Activated CD8-positive, alpha-beta memory T cell treated with anti-CD3 and anti-CD28 coated beads for 4 hours (primary cell): Measurements from ENCODE around the gene MAK.
"Not testable (repeated sequence)": the region's sequence is repeated elsewhere in the genome, so short reads cannot be mapped to it uniquely, and the experiment has no call there.

Experiments used
- DNase-seq, 2 donors: peaks; one replicate each; pipeline ENCODE4 v3.0.0-alpha.2; 2020; ENCODE audit warnings: low read depth in 2 of 2

The MAK gene

DNA sequence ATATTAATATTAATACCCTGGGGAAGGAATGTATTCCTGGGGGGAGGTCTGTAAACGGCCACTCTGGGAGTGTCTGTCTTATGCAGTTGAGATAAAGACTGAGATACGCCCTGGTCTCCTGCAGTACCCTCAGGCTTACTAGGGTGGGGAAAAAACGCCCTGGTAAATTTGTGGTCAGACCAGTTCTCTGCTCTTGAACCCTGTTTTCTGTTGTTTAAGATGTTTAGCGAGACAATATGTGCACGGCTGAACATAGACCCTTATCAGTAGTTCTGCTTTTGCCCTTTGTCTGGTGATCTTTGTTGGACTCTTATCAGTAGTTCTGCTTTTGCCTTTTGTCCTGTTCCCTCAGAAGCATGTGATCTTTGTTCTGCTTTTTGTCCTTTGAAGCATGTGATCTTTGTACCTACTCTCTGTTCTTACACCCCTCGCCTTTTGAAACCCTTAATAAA, 15.5 kb upstream of the MAK start:
- DNase-seq: not testable (repeated sequence)

DNA sequence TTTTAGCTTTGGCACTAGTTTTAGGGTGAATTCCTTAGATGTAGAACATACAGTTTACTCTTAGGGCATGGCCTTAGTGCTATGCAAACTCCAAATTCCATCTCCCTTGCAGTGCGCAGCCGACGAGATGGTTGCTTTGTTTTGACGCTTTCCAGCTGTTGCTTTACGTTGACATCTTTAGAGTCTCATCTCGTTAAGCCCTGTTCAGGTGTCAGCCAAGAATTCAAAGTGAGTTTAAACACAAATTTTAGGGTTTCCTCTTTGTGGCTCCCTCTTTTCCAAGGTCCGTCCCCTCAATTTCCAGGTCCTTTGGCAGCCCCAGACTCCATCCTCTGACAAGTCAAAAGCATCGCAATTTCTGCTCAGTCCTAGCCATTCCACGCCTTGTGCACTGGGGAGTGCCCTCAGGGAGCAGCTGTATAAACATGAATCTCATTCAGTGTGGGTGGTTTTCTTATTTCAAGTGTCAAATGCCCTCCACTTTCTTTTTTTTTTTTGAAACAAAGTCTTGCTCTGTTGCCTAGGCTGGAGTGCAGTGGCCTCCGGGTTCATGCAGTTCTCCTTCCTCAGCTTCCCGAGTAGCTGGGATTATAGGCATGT, 14.1 kb upstream of the MAK start:
- no peak for DNase-seq

DNA sequence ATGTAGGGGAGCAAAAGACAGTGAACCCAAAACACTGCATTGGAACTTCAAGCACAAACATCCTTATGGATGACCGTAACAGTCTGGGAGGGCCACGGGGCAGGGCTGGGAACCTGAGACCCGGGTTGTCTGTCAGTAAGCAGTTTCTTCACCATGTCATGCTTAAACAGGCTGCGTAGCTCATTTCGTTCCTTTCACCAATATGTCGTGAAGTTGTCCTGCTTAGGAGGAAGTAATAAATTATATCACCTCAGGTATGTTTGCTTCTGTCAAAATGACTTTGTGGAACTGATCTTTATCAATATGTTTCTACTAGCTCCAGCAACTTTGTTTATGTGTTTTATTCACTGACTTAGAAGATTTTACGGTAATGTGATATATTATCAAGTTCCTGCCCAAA, 12.4 kb upstream of the MAK start:
- DNase-seq: no peak

DNA sequence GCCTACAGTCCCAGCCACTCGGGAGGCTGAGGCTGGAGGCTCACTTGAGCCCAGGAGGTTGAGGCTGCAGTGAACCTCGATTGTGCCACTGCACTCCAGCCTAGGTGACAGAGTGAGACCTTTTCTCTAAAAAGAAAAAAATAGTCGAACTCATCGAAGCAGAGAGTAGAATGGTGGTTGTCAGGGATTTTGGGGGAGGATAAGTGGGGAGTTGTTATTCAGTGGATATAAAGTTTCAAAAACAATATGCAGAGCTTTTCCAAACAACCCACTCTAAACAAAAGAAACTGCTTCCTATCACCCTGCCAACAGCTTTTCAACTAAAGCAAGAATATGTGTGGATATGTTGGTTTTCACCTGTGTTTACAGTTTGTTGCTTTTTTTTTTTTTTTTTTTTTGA, 11.6 kb upstream of the MAK start:
- DNase-seq: no peak

DNA sequence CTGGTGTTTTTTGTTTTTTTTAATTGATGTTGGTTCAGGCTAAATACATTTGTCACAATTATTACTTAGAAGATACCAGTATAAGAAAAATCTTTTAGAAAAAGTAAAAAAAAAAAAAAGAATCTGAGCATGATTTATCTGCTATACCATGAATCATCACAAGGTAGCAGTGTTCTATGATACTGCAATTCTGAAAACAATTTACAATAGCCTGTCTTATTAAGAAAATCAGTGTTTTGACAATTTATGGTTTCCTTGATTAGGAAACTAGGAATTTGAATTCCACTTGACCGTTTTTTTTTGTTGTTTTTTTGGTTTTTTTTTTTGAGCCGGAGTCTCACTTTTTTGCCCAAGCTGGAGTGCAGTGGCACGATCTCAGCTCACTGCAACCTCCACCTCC, 9.3 kb upstream of the MAK start:
- DNase-seq: no peak

DNA sequence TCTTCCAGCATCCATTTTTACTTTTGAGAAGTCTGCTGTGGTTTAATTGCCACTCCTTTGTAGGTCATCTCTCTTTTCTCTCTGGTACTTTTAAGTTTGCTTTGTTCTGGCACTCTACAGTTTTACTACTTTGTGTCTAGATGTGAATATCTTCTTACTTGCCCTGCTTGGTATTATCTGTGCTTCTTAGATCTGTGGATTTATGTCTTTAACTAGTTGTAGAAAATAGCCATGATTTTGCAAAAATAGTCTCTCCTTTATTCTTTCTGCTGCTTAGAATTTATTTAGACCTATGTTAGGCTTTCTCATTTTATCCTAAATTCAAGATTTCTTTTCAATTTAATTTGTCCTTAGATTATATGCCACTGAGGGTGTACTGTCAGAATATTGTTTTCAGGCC, 5.2 kb upstream of the MAK start:
- no peak for DNase-seq

DNA sequence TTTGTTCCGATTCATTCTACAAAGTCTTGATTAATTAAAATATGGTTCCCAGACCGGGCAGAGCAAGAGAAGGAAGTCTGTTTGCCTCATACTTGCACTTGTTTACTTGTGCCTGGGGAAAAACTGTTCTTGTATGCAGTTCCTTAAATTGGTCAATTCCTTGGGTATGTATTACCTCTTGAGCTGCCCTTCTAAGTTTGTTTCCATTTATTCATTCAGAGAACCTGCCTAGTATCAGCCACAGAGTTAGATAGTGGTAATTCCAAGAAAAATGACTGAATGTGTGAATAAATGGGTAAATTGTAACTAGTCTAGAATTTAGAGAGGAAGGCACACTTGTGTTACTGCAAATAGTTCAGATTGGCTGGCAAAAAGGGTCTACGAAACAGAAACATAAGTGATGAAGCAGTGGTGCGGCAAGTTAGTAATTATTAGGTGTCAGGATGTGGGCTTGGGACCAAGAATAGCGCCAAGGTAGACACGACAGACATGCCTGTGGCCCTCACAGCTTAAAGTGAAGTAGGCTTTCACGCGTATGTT, 525 bp upstream of the MAK start:
- no peak for DNase-seq

DNA sequence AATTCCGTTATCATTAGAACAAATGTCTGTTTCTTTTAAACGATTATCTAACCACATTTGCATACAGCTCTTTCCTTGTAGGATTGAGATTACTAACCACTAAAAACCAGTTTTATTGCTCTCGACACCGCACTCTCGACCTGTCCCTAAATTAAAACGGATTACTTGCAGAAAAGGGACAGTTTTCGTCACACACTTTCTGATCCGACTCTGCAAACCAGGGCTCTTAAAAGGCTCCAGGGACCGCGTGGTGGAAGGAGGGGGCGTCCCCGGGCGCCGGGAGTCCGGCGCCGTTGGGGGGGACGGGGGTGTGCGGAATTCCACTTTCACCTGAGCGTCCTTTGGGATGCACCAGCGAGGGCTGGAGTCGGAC, 731 bp downstream of the MAK start:
- no peak for DNase-seq

DNA sequence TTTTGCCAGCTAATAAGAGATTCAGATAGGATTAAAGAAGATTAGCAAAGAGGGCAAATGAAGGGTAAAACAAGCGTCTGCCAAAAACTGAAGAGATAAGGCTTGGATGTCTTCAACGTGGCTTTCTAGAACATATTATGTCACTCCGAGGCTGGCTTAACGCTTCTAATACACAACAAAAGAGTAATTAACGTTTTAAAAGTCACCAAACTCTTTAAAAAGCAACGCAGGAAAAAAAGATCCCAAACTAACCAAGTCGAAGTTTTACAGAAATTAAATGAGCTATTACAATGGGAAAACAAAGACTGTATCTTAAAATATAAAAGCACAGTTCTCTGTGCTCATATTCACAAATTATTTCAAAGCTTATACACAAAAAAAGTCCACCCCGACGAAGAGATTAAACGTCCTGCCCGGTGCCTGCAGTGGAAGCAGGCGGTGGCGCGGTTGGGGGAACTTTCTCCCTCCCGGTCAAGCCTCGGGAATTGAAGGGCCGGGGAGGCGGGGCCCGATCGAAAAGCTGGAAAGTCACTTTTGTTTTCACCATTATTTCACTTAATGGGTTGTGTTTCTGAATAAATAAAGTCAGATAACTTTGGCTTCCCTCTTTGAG, 1.2 kb downstream of the MAK start:
- no peak for DNase-seq

DNA sequence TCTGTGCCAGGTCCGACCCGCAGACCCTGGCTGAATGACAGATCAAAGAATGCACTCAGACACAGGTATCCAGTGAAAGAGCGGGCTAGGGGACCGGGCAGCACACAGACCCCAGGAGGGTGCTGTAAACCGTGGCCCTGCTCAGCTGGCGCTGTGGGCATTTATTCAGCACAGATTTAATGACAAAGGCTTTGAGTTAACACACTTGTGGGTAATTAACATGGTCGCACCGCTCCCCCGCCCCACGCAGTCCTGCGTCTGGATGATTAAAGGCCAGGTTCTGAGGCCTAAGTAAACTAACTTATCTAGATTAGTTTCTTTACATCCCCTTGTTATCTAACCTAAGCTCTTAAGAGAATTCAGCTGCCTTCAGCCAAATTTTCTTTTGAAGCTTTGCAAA, 3.5 kb downstream of the MAK start:
- no peak for DNase-seq

DNA sequence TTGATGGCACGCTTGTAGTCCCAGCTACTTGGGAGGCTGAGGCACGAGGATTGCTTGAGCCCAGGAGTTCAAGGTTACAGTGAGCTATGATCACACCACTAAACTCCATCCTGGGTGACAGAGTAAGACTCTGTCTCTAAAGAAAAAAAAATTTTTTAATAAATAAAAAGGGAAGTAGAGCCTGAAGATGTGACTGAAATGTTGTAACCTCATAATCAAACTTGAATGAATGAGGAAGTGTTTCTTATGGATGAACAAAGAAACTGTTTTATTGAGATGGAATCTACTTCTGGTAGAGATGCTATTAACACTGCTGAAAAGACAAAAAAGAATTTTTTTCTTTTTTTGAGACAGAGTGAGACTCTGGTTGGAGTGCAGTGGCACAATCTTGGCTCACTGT, 6.7 kb downstream of the MAK start:
- DNase-seq: no peak

DNA sequence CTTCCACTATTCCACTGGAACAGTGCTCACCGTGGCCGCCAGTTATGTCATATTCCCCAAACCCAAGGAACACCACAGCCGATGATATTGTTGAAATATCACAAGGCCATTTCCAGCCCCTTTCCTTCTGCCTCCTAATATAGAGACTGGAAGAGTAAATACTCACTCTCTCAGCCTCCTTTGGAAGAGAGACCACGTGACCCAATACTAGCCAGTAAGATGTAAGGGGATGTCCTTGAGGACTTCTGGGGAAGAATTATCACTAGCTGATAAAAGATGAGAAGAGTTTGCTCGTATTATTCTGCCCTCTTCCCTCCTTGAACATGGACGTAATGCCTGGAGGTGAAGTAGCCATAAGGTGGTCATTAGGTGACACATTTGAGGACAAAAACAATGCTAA, 13.5 kb downstream of the MAK start:
- no peak for DNase-seq

DNA sequence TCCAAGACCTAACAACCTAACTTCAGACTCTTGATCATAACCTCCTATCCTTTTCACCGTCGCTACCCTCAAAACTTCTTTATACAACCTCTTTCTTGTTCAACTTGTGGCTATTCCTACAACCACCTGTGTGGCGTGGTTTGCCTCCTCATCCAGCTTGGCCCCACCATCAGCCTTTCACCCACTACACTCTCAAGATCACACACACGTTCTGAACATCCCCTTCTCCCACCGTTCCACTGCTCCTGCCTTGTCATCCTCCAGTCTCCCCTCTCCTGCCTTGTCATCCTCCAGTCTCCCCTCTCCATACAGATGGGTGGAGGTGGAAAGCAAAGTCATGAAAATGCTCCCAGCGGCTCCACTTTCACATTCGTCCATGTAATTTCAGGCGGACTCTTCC, 14.0 kb downstream of the MAK start:
- no peak for DNase-seq

DNA sequence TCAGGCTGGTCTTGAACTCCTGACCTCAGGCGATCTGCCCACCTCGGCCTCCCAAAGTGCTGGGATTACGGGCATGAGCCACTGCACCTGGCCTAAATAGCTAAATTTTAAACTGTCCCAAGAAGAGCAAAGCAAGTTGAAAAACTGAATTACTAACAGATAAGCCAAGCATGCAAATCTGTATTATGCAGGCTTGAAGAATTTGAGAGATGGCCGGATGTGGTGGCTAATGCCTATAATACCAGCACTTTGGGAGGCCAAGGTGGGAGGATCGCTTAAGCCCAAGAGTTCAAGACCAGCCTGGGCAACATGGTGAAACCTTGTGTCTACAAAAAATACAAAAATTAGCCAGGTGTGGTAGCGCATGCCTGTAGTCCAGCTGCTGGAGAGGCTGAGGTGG, 24.2 kb downstream of the MAK start:
- not testable (repeated sequence) for DNase-seq

DNA sequence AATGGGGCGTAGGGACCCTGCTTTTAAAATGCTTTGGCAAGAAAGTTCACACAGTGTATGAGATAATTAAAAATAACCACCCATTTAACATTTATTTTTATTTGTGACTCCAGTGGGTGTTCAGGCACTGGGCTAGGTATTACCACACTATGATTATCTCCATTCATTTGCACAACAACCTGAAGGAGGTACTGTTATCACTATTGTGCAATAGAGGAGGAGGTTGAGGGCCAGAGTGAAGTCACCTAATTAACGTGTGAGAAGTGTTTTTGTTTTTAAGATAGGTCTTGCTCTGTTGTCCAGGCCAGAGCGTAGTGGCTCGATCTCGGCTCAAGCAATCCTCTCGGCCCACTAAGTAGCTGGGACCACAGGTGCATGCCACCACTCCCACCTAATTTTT, 29.2 kb downstream of the MAK start:
- no peak for DNase-seq

DNA sequence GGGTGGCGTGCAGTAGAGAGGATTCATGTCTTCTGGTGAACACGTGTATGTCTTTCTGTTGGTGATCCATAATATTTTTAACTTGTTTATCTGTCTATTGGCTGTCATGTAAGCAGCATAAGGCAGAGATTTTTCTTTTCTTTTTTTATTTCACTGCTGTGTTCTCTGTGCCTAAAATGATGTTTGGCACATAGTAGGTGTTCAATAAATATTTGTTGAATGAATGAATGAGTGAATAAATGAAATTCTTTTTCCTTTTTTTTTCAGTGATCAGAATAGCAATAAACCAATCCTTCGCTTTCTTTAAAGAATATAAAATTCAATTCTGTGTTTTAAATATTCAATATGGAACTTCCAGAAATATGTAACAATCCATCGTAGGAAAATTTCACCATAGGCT, 30.0 kb downstream of the MAK start:
- DNase-seq: no peak

DNA sequence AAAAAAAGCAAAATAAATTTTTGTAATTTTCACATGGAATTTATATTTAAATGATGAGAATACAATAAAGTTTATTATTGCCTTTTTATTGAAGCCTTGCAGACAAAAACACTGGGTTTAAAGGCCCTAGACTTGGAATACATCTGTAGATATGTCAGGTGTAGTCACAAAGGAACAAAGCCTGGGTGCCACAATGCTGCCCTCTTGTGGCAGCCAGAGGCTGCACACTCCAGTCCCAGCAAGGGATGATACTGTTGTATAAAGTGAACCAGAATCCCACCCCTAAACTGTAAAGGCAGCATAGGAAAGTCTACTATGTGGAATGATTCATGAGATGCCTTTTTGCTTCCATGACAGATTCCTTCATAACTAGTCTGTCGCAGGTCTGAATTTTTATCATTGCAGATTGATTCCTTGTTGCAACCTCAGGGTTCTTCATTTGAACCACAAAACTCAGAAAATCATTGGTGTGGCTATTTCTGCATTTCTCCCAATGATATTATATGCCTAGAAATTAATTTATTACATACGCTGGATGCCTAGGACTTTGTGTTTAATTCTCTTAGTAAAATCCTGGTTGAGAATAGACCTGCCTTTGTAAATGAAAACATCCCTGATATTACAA, 37.0 kb downstream of the MAK start:
- peak; percentile 24 to 35 for DNase-seq

DNA sequence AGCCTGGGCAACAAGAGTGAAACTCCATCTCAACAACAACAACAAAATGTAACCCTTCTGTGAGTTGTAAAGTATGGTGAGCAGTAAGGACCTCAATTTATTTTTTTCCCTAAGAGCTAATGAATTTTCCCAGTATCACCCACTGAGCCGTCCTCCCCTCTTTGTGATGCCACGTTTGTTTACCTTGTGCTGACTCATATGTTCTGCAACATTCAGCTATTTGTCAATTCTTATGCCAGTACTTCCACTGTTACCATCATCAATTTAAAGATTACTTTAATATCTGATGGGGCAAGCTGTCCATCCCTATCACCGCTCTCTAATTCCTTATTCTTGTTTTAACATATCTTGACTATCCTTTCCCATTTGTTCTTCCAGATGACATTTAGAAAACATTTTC, 37.5 kb downstream of the MAK start:
- no peak for DNase-seq

DNA sequence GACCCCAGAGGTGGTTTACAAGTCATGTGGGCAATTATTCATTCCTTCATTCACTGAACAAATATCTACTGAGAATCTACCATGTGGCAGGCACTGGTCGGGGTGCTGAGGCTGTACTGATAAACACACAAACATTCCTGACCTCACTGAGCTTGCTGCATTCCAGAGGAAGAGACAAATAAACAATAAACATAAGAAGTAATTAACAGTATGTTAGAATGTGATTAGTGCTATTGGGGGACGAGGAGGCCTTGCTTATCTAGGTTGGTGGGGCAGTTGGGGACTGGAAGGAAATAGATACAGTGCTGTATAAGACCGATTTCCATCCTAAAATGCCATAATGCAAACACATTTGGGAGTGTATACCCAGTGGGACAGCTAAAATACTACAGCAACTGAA, 44.1 kb downstream of the MAK start:
- DNase-seq: no peak

DNA sequence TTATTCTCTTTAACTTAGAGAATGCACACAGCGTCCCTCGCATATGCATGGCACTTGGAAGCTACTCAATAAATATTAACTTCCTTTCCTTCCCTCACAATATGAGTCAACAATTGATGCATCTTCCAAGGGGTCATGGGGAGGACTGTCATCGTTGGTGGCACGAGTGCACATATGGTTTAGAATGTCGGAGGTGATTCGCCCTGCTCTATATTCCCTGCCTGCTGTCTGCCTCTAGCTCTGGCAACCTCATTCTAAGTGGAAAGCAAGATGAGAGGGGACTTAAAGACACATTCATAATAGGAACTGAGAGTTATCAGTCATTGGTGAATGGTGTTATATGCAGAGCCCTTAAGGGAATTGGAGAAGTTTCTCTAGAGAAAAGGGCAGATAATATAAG, 44.6 kb downstream of the MAK start:
- DNase-seq: no peak

DNA sequence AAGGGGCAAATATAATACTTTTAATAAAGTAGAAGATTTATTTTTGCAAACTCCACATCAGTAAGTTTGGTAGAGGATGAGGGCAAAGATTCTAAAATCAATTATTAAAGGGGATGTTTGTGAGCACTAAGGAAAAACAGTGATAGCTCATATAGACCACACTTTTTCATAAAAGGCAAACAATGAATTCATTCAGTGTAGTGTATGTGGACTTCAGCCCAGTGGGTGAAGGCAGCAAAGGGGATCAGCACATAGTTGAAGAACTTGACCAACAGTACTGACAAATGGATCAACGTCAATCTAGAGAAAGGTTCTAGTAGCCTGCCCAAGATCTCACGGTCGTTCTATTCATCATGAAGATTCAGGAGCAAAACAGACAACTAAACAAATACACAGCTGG, 45.3 kb downstream of the MAK start:
- DNase-seq: no peak

DNA sequence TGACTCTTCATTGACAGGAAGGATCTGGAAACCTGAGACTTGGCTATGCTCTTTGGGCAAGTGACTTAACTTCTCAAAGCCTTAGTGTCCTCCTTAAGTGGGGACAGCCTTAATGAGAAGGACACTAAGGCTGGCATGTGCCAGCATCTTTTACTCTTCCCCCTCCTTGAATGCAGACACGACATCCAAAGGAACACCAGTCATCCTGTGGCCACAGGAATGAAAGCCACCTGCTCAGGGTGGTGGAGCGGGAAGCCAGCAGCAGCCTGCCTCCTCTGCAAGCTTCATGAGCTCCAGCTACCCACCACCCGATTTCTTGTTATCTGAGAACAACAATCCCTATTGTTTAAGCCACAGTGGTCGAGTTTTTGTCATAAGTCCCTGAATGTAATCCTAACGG, 46.2 kb downstream of the MAK start:
- no peak for DNase-seq

DNA sequence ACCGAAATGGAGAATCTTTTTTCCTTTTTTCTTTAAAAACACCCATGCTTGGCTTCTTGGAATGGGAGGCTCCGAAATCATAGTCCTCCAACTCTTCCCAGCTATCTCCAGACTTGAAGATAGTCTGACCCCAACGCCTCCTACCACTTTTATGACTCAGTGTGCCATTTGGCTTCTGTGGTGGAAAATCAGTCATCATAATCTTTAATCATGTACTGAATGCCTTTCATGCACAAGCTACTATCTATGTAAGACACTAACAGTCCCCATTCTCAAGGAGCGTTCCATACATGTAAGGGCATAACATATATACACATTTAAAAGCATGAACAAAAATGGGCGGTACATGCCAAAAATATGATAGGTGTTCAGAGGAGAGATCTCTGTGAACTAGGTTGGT, 46.7 kb downstream of the MAK start:
- DNase-seq: no peak

DNA sequence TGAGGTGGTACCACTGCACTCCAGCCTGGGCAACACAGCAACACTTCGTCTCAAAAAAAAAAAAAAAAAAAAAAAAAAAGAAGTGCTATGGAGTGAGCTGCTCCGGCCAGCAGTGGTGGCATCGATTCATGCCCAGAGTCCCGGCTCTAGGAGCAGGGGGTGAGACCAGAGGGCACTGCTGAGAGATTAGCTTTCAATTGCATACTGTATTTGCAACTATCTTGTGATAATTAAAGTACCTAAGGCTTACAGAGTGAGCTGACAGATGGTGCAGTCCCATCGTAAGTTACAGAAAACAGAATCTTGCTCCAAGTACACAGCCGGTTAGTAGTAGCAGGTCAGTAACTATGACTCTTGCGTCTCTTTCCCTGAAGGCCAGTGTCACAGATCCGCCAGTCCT, 59.3 kb downstream of the MAK start:
- DNase-seq: no peak
